OCI-LY1 (cell line): Measurements from ENCODE around the gene LAMA5.

ENCODE experiments used
- H2AFZ ChIP-seq: fragments of 200-600 bp; sonication (generic), shearing (Covaris generic); 2 replicates; pipeline ENCODE4 v1.6.0; 2014; ENCODE audit warnings: antibody characterized with exemption, mild to moderate bottlenecking, low read length
- H3F3A ChIP-seq: fragments of 200-600 bp; sonication (generic), shearing (Covaris generic); 2 replicates; pipeline ENCODE4 v1.6.0; 2014; ENCODE audit warnings: mild to moderate bottlenecking, antibody characterized with exemption, low read length, moderate library complexity; ENCODE audit not compliant: insufficient read depth
- H3K27ac ChIP-seq: fragments of 200-600 bp; sonication (generic); 2 replicates; pipeline ENCODE4 v1.5.1; 2014; ENCODE audit warnings: low read length, mixed run types, mild to moderate bottlenecking, low read depth; ENCODE audit not compliant: poor library complexity, severe bottlenecking
- H3K27me3 ChIP-seq: fragments of 200-600 bp; sonication (generic); 2 replicates; pipeline ENCODE4 v1.6.0; 2014; ENCODE audit warnings: antibody characterized with exemption, mild to moderate bottlenecking, low read length, moderate library complexity; ENCODE audit not compliant: insufficient read depth
- H3K36me3 ChIP-seq: fragments of 200-600 bp; sonication (generic); 2 replicates; pipeline ENCODE4 v1.6.1; 2014; ENCODE audit warnings: mild to moderate bottlenecking, antibody characterized with exemption, low read length, moderate library complexity, mixed read lengths; ENCODE audit not compliant: insufficient read depth
- H3K4me1 ChIP-seq: fragments of 200-600 bp; sonication (generic); 2 replicates; pipeline ENCODE4 v1.5.1; 2014; ENCODE audit warnings: mild to moderate bottlenecking, low read length, moderate library complexity; ENCODE audit not compliant: insufficient read depth, severe bottlenecking
- H3K4me2 ChIP-seq: fragments of 200-600 bp; sonication (generic), shearing (Covaris generic); 2 replicates; pipeline ENCODE4 v1.6.1; 2014; ENCODE audit warnings: low read length
- H3K4me3 ChIP-seq: fragments of 200-600 bp; sonication (generic); 2 replicates; pipeline ENCODE4 v1.5.1; 2014; ENCODE audit warnings: low read length, low read depth, mild to moderate bottlenecking, mixed read lengths; ENCODE audit not compliant: poor library complexity, severe bottlenecking
- H3K79me2 ChIP-seq: fragments of 200-600 bp; shearing (Covaris generic); 2 replicates; pipeline ENCODE4 v1.6.1; 2016; ENCODE audit warnings: mixed run types, low read length, mixed read lengths; ENCODE audit not compliant: insufficient read depth
- H3K9ac ChIP-seq: fragments of 200-600 bp; sonication (generic), shearing (Covaris generic); 2 replicates; pipeline ENCODE4 v1.6.1; 2014; ENCODE audit warnings: mild to moderate bottlenecking, low read length, mixed read lengths
- H3K9me2 ChIP-seq: fragments of 200-600 bp; sonication (generic), shearing (Covaris generic); 2 replicates; pipeline ENCODE4 v1.6.1; 2014; ENCODE audit warnings: low read depth, mild to moderate bottlenecking, low read length, mixed read lengths
- H3K9me3 ChIP-seq: fragments of 200-600 bp; shearing (Covaris generic); 2 replicates; pipeline ENCODE4 v1.6.1; 2014; ENCODE audit warnings: low read length, mixed read lengths
- H4K20me1 ChIP-seq: fragments of 200-600 bp; sonication (generic), shearing (Covaris generic); 2 replicates; pipeline ENCODE4 v1.6.0; 2016; ENCODE audit warnings: mild to moderate bottlenecking, low read length; ENCODE audit not compliant: insufficient read depth
- EZH2 ChIP-seq: fragments of 200-600 bp; sonication (generic), shearing (Covaris generic); IDR thresholded peaks from 2 replicates; pipeline ENCODE4 v1.8.0; 2017; ENCODE audit warnings: borderline replicate concordance, mixed run types, mild to moderate bottlenecking, antibody characterized with exemption, low read length, moderate library complexity, mixed read lengths
- TF ChIP-seq, protein P1 (sequence below): fragments of 200-600 bp; sonication (generic), shearing (Covaris generic); IDR thresholded peaks from 2 replicates; pipeline ENCODE4 v1.5.1; 2017; ENCODE audit warnings: mild to moderate bottlenecking, antibody characterized with exemption, low read length, moderate library complexity, mixed read lengths

Gene LAMA5

DNA sequence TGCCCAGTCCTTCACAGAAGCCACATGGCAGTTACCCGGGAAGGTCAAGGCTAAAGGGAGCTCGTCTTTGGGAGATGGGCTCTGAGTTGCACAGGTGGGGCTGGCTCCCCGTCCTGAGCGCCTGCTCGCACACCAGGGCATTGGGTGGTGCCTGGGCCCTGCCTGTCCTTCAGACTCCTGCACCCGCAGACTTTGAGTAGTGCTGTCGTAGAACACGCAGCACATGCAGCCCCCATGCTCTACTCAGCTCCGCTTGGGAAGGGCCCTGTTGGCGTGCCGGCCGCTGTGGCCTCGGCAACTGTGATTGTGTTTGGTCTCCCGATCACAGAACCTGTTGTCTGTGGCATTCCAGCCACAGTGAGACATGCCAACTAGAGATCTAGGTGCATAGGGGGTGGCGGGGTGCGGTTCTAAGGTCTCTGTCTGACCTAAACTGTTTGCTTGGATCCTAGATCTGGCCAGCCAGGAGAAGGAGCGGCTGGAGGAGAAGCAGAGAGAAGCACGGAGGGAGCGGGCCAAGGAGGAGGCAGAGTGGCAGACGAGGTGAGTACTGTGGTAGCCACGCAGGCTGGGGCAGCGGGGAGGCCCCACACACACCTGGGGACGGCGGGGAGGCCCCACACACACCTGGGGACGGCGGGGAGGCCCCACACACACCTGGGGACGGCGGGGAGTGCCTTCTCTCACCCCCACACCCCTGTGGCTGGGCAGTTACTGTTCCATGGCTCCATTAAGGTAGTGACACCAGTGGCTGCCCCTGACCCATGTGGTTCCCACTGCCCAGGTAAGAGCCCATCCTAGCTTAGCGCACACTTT, 75.7 kb downstream of the LAMA5 start:
- no peak overlapping the region for H3K4me2 ChIP-seq
- no peaks in the 10 kb centered on the region for H3K79me2 ChIP-seq
- no peaks in the 10 kb centered on the region for H4K20me1 ChIP-seq
- no peaks in the 10 kb centered on the region for H3K9me2 ChIP-seq
- H3K36me3 ChIP-seq = peaks cover 26% of the 10 kb centered on the region
- H3K4me3 ChIP-seq = no peak overlapping the region
- no peaks in the 10 kb centered on the region for H3K27me3 ChIP-seq
- peaks cover 20% of the 10 kb centered on the region for H3K4me1 ChIP-seq
- no peak overlapping the region for H3K9ac ChIP-seq
- no peaks in the 10 kb centered on the region for H3F3A ChIP-seq
- no peak overlapping the region for H3K27ac ChIP-seq
- TF ChIP-seq EZH2 = no peak
- TF ChIP-seq, protein P1, sequence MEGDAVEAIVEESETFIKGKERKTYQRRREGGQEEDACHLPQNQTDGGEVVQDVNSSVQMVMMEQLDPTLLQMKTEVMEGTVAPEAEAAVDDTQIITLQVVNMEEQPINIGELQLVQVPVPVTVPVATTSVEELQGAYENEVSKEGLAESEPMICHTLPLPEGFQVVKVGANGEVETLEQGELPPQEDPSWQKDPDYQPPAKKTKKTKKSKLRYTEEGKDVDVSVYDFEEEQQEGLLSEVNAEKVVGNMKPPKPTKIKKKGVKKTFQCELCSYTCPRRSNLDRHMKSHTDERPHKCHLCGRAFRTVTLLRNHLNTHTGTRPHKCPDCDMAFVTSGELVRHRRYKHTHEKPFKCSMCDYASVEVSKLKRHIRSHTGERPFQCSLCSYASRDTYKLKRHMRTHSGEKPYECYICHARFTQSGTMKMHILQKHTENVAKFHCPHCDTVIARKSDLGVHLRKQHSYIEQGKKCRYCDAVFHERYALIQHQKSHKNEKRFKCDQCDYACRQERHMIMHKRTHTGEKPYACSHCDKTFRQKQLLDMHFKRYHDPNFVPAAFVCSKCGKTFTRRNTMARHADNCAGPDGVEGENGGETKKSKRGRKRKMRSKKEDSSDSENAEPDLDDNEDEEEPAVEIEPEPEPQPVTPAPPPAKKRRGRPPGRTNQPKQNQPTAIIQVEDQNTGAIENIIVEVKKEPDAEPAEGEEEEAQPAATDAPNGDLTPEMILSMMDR = no peak
- H3K9me3 ChIP-seq = no peaks in the 10 kb centered on the region
- no peak overlapping the region for H2AFZ ChIP-seq

DNA sequence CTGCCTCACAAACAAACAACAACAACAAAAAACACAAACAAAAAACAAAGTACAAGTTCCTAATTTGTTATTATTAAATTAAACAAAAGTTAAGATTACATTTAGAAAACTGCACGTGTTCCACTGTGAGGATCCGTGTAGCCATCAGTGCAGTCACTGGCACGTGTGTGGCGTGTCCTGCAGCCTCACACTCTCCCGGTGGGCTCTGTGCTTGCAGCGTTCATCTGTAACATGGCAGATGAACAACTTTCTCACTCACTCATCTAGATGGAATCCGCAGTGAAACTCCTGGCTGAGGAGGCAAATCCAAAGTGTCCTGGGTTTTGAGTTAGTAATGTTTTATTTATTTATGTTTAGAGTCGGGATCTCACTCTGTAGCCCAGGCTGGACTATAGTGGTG, 77.2 kb downstream of the LAMA5 start:
- no peaks in the 10 kb centered on the region for H3K9me2 ChIP-seq
- H3F3A ChIP-seq = no peaks in the 10 kb centered on the region
- no peaks in the 10 kb centered on the region for H4K20me1 ChIP-seq
- no peak overlapping the region for H3K4me2 ChIP-seq
- no peak overlapping the region for H3K9ac ChIP-seq
- no peaks in the 10 kb centered on the region for H3K9me3 ChIP-seq
- no peak overlapping the region for H2AFZ ChIP-seq
- H3K79me2 ChIP-seq = no peaks in the 10 kb centered on the region
- H3K36me3 ChIP-seq = peaks cover 26% of the 10 kb centered on the region
- H3K27me3 ChIP-seq = no peaks in the 10 kb centered on the region
- H3K27ac ChIP-seq = no peak overlapping the region
- TF ChIP-seq, protein P1 = no peak
- TF ChIP-seq EZH2 = no peak
- H3K4me3 ChIP-seq = no peak overlapping the region
- H3K4me1 ChIP-seq = peaks cover 20% of the 10 kb centered on the region

DNA sequence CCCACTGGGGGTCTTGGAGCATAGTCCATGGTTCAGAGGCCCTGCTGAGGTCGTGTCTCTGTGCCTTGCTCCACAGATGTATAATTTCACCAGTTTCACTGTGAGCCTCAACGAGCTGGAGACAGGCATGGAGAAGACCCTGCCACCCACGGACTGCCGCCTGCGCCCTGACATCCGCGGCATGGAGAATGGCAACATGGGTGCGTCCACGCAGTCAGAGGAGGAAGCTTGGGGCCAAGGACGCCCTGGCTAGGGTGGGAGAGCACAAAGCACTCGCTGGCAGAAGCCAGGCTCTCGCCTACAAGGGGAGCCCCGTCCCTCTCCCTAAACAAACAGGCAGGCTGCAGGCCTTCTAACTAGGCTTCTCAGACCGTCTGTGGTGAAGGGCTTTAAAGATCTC, 78.0 kb downstream of the LAMA5 start:
- H2AFZ ChIP-seq = no peak overlapping the region
- no peaks in the 10 kb centered on the region for H3K79me2 ChIP-seq
- H3K9me3 ChIP-seq = no peaks in the 10 kb centered on the region
- H4K20me1 ChIP-seq = no peaks in the 10 kb centered on the region
- H3K4me2 ChIP-seq = no peak overlapping the region
- no peaks in the 10 kb centered on the region for H3K27me3 ChIP-seq
- TF ChIP-seq, protein P1 = no peak
- TF ChIP-seq EZH2 = no peak
- H3K4me1 ChIP-seq = peaks cover 14% of the 10 kb centered on the region
- no peaks in the 10 kb centered on the region for H3F3A ChIP-seq
- H3K9me2 ChIP-seq = no peaks in the 10 kb centered on the region
- H3K4me3 ChIP-seq = no peak overlapping the region
- no peak overlapping the region for H3K9ac ChIP-seq
- no peak overlapping the region for H3K27ac ChIP-seq
- peaks cover 31% of the 10 kb centered on the region for H3K36me3 ChIP-seq
